HG03066 (cell line): ENCODE results near the gene AEN.
"Not testable (repeated sequence)": the region's sequence is repeated elsewhere in the genome, so short reads cannot be mapped to it uniquely, and the experiment has no call there.

Experiments used
- ATAC-seq: cut with Tn5 transposase; IDR thresholded peaks from one replicate; pipeline ENCODE4 v1.9.1; 2021; ENCODE audit warnings: low read depth; ENCODE audit not compliant: unreplicated experiment

The AEN gene

DNA sequence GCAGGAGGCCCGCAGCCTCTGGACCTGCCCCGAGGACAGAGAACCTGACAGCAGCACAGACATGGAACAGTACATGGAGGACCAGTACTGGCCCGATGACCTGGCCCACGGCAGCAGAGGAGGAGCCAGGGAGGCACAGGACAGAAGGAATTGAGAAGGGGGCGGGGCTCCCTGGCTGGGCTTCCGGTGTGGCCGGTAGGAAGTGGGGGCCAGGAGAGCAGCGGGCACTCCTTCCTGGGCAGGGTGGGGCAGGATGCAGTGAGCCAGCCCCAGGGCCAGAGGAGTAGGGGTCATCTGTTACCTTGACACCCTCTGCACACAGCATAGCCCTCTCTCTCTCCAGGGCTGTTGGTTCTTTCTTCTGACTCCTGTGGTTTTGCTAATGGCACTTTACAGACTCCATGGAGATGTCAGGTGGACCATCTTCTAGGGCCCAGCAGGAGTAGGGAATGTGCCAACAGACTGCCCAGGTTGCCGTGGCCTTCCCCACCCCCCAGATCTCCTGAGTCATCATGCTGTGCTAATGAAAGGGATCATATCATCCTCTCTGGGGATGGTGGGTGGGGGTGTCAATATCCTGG is 9.1 kb downstream of the AEN start:
- ATAC-seq, result no peak

DNA sequence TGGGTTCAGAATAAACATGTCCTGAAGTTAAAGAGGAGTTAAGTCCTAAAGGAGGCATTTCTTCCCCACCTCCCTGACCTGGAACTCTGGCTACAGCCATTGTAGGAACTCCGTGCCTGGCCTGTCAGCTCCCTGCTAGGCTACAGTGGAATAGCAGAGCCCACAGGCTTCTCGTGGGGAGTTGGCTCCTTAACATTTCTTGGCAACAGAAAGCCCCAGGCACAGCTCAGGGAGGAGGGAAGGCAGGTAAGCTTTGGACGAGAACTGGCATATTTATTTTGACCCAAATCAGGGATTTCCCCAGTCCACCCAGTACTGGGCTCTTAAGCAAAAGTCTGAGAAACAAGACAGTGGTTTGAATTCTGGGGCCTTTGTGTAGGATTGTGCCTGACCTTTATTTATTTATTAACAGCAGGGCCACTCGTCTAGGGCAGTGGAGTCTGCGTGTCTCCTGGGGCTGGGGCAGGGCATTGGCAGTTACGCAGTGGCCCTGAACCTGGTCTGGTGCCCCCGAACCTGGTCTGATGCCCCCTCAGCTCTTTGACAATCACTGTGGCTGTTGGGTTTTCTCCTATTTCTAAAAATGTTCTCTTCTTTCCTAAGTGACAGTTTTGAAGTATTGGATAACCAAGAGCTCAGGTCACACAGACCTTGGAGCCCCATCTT is 9.8 kb downstream of the AEN start:
- no peak for ATAC-seq

DNA sequence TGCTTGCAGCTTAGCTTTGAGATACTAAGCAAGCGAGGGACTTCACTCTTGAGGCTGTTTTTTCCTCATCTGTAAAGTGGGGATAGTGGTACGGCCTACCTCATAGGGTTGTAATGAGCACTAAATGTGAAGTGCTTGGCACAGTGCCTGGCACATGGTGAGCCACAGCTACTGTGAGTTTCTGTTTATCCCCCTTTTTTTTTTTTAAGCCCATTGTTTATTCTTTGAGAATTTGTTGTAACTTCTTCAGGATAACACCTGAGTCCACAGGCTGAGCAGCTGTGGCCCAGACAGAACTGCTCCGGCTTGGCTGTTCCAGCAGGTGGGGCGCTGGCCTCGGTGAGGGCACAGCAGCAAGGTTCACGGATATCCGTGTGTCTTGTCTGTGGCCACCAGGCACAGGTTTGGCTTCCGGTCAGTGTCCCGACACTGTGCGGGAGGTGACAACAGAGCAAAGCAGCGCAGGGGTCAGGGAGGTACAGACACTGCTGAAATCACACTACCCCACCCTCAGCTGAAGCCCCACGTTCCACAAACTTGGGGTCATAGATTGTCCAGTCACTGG is 10.4 kb downstream of the AEN start:
- ATAC-seq, result no peak

DNA sequence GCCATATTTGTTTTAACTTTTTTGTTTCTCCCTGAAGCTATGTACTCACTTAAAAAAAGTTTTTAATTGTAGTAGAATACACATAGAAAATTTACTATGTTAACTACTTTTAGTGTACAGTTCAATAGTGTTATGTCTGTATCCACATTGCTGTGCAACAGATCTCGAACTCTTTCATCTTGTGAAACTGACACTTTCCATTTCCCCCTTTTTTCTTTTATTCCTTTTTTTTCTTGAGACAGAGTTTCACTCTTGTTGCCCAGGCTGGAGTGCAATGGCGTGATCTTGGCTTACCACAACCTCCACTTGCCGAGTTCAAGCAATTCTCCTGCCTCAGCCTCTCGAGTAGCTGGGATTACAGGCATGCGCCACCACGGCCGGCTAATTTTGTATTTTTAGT is 11.7 kb downstream of the AEN start:
- ATAC-seq, result not testable (repeated sequence)

DNA sequence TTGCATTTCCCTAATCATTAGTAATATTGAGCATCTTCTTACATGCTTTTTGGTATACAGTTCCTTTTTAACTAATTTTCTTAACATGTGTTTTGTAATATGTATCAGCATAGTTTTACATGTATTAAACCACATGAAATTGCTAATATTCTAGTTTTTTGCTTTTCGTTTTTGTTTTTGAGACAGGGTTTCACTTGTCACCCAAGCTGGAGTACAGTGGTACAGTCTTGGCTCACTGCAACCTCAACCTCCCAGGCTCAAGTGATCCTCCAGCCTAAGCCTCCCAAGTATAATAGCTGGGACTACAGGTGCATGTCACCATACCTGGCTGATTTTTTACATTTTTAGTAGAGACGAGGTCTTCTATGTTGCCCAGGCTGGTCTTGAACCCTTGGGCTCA is 13.3 kb downstream of the AEN start:
- no peak for ATAC-seq

DNA sequence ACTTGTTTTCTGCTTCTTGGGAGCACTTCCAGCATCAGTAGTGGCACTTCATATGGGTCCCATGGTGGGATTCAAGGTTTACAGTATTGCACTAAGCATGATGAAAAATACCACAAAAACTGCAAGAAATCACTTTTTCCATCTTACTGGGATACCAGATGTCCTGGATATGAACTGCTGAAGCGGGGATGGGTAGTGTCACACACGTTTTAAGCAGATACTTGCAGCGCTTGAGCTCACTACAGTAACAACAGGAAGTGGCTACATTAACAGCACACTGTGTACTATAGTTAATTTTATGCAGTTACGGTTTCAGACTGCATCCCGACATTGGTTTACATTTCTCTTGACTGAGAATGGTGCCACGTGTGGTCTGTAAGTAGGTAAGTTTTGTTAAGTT is 14.2 kb downstream of the AEN start:
- peak; percentile 33 for ATAC-seq

DNA sequence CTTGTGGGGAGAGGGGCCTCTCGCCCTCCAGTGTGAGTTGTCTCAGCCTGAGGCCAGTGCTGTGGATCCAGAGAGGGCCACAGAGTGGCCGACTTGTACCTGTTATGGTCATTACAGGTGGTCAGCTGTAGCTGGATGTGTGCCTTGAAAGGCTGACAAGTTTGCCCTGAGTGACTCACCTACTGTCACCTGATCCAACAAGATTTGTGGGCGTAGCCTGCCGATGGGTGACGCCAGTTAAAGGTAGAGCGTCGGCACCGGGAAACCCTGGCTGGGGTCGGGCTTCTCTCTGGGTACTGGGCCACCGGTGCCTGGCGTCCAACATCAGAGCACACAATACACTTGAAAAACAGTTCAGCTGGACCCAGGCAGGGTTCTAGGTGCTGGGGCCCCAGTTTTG is 14.9 kb downstream of the AEN start:
- no peak for ATAC-seq

DNA sequence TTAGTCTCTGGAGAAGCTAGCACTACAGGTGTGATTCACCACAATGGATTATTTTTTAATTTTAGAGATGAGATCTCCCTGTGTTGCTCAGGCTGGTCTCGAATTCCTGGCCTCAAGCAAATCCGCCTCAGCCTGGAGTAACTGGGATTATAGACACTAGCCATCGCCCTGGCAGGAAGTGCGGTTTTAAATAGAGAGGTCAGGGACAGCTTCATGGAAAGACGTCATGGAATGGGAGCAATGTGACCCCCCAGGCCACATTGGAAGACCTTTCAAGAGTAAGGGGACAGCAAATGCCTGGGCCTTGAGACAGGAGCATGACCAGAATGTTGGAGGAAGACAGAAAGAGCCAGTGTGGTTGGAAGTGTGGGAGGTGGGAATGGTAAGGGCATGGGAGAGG is 15.5 kb downstream of the AEN start:
- ATAC-seq, result no peak

DNA sequence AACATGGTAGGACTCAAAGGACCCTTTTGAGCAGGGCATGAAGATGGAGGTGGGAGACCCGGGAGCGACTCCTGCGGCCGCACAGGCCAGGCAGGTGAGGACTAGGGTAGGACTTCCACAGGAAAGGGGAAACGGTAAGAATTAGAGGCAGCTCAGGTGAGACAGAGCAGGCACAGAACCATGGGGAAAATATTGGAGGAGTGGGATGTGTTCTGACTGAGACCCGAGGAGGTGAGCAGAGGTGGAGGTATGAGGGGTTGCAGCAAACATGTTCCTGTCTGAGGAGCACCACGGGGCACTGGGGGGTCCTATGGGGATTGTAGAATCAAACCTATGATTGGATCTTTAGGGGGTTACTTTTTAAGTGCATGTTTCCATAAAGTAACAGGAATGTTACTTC is 16.3 kb downstream of the AEN start:
- no peak for ATAC-seq

DNA sequence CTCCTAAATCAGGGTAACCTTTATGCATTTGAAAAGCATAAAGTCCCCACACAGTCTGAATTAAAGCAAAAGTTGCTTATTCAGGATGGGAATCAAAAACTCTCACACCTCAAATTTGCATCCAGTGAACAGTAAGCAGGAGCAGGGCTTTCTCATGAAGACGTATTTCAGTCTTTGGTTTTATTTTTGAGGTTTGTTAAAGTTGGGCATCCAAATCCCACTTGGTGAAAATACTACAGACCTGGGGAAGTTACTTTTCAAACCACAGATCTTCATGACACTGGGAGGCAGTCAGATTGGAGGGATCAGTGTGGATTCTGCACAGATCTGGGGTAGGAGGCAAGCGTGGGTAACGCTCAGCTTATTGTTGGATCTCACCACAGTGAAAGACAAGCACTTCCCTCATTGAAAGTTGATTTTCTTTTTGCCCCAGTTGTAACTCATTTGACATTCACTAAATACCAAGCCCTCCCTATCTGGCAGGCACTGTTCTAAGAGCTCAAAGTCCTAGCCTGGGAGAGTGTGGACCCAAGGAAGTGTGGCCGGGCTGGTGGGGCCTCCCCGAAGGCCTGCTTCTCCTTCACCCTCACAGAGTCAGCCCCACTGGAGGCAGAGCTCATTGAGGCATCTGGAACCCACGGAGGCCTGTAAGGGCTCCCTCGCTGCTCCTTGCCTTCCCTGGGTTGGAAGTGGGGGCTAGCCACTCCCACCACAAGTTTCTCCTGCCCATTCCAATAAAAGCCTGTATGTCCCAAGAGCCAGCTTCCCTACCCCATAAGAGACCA is 16.9 kb downstream of the AEN start:
- no peak for ATAC-seq

DNA sequence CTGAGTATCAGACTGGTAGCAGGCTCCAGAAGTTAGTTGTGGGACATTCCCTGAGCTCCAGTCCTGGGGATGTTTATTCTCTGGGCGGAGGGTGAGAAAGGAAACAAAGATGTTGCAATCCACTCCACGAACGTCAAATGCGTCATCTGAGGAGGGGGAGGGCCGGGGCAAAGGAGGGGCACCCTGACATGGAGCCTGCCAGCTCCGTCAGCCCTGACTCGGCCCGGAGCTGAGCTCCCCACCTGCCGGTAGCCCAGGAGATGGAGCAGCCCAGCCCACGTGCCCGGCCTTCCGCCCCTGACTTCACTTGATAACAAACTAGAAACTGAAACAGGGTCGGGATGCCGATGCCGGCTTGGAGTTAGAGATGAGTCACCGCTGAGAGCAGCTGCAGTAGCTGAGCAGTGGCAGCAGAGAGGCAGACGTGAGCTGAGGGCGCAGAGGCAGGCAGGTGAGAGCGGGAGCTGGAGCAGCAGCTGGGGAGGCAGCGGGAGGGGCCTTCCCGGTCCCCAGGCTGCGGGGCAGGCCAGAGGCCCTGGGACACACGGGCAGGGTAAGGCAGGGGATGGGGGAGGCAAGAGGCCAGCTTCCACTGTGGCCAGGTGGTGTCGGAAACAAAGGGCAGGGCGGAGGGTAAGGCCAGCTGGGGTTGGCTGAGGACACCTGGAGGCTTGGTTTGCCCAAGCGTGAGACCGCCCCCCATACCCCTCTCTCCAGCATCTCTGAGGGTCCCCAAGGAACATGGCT is 17.7 kb downstream of the AEN start, which contains the start of gene ISG20:
Gene ISG20, plus strand, starts transcription at position 391 of the 747 bp plus-strand sequence. Its CDS starts 351 bp downstream, at position 742.
- ATAC-seq, result peak; percentile 57

DNA sequence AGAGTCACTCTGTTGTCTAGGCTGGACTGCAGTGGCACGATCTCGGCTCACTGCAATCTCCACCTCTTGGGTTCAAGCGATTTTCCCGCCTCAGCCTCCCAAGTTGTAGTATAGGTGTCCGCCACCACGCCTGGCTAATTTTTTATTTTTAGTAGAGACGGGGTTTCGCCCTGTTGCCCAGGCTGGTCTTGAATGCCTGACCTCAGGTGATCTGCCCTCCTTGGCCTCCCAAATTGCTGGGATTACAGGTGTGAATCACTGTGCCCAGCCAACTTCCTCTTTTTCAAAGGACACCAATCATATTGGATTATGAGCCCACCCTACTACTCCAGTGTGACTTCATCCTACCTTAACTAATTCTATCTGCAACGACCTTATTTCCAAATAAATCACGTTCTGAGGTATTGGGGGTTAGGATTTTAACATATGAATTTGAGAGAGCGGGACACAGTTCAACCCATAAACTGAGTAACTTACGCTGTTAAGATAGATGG is 20.9 kb downstream of the AEN start:
- no peak for ATAC-seq

DNA sequence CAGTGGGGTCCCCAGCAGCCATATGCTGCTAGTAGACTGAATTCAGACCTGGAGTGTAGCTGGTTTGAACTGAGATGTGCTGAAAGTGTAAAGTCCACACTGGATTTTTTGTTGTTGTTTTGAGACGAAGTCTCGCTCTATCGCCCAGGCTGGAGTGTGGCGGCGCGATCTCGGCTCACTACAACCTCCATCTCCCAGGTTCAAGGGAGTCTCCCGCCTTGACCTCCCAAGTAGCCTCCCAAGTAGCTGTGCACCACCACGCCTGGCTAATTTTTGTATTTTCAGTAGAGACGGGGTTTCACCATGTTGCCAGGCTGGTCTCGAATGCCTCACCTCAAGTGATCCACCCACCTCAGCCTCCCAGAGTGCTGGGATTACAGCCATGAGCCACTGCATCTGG is 21.4 kb downstream of the AEN start:
- not testable (repeated sequence) for ATAC-seq

DNA sequence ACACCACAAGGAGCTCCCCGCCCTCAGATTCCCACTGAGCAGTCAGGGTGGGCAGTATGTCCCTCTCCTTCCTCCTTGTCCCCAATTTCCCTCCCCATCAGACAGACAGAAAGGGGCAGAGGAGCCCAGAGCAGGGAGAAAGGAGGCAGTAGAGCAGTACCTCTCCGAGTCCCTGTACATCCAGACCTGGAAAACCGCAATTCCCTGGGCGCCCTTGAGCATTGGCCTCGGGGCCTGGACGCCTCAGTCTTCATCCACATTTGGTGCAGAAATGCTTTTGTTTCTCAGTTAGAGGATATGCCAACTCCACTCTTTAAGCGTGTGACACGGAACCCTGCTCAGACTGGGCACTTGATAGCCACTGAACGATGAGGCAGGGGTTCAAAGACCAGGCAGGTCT is 23.6 kb downstream of the AEN start:
- no peak for ATAC-seq

DNA sequence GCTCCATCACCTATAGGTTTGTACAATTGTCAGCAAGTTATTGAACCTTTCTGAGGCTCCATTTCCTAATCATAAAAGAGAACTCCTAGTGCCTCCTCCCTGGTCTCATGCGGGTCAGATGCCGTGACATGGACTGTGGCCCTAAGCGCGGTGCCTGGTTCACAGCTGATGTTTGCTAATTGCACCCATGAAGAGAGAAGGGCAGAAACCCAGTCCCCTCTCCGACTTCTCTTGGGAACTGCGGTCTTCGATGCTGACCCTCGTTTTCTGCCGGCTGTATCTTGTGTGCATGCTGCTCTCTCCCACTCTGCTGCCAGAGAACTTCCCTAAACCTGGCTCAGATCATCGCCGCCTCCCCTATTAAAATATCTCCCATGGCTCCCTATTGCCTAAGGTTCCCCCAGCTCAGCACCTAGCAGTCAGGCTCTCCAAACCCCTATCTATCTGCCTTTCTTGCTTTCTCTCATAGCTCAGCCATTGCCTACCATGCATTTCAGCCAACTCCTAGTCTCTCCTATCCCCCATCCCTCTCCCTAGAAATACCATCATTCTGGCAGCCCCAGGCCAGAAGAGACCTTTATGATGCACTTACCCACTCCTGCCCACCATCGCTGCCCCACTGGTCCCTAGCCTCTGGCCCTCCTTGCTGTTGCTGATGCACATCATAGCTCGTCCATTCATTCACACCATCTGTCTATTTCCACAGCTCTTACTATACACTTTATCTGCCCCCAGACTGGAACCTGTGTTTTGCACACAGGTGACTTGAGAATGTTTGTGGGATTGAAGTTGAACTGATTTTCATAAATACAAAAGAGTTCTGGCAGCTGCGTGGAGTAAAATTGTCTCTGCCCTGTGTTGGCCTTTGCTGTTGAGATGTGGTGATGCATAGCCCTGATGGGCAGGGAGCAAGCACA is 24.3 kb downstream of the AEN start:
- no peak for ATAC-seq

DNA sequence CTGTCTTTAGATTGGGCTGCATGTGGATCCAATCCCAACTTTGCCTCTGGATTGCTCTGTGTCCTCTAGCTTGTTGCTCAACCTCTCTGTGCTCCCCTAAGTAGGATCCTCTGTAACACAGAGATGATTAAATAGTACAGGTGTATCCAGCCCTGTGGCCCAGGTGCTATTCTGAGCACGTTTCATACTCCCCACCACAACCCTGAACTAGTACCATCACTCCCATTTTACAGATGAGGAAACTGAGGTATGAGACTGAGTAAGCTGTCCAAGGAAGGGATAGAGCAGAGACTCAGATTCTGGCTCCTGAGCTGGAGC is 24.9 kb downstream of the AEN start:
- no peak for ATAC-seq

DNA sequence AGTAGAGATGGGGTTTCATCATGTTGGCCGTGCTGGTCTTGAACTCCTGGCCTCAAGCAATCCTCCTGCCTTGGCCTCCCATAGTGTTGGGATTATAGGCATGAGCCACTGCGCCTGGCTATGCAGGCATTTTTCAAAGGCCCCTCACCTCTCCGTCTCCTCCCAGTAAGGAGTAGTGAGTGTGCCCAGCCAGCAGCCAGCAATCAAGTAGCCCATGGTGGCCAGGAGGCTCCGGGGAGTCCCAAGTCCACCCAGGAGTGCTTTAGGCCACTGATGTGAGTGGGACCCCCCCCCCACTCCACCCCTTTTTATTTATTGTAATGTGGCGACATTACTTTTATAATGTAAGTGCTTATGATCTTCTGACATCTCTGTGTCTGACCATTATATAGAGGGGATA is 25.8 kb downstream of the AEN start:
- no peak for ATAC-seq

DNA sequence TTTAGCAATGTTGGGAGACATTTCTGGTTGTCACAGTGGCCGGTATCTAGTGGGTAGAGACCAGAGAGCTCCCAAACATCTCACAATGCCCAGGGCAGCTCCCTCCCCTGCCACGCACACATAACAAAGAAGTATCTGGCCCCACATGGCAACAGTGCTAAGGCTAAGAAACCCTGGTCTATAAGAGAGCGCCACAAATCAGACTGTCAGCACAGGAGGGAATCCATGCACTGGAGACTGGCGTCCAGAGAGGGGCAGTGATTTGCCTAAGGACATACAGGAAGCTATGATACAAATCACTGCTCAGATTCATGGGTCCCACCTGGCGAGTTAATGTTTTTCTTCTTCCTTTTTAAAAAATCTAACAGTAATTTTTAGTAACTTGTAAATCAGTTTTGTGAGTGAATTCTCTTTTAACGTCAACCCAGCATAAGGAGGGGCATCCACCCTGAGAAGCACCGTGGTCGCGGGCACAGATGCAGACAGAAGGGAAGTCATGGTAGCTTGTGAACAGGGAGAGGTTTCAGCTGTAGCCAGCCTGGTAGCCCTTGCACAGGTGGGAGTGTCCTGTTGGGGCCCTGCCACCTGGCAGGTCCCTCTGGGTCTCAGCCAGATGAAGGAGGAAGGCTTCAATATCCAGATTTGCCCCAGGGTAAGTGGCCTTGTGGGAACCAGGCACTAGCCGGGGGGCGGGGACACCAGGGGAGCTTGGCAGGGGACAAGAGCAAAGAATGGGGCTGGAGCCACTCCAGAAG is 26.4 kb downstream of the AEN start:
- no peak for ATAC-seq
